Measurements from ENCODE around the gene SYT5.
"Not testable (repeated sequence)": the region's sequence is repeated elsewhere in the genome, so short reads cannot be mapped to it uniquely, and the experiment has no call there.

Gene SYT5

DNA sequence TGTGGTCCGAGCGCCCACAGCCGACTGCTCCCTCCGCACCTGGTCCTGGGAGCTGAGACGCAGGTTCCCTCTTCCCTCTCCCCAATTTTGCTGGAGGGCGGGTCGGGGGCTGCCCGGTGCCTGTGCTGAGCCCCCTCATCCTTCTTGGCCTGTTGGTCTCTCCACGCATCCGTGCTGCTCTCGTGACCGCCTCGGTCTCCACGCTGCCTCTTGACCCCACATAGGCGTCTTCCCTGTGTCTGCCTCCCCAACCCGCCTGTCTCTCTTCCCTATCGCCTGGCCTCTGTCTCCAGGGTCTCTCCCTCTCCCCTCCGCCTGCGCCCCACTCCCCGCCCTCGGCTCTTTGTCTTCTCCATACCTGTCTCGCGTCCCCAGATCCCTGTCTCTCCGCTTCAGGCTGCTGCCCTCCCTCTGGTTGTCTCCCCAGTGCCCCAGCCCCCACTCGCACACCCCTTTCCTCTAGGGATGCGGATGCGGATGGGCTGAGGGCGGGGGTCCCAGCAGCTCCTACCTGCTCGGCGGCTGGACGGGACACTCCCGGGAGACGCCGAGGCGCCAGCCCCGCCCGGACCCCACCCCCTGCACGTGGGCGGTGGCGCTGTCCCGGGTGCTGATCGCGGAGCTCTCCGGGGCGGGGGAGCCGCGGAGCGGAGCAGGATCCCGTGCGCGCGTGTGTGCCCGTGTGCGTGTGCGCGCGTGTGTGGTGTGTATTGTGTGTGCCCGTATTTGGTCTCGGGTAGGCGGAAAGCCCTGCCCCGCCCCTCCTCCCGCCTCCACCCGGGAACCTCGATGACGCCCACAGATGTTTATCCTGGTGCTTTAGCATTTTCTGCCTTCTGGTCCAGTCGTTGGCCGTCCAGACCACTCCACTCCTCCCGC, at the start of gene SYT5:
Gene SYT5, minus strand, starts transcription at position 684 of the 879 bp plus-strand sequence. CDS start 1,248 bp downstream, outside the sequence.
- no peak for DNase-seq

DNA sequence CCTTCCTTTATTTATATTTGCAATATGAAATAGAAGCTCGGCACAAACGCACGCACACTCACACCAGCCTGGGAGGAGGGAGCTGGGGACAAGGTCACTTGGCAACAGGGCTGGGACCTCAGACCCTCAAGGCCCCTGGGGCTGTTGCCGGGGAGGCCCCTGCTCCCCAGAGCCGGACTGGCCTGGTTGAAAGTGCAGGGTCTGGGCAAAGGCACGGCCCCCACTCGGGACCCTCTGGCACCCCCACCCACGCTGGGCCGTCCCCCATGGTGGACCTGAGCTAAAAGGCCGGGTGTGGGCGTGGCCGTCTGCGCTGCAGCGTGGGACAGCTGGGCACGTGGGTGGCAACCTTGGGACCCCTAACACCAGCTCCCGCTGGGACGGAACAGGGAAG, 49.7 kb upstream of the SYT5 start:
- DNase-seq = no peak

DNA sequence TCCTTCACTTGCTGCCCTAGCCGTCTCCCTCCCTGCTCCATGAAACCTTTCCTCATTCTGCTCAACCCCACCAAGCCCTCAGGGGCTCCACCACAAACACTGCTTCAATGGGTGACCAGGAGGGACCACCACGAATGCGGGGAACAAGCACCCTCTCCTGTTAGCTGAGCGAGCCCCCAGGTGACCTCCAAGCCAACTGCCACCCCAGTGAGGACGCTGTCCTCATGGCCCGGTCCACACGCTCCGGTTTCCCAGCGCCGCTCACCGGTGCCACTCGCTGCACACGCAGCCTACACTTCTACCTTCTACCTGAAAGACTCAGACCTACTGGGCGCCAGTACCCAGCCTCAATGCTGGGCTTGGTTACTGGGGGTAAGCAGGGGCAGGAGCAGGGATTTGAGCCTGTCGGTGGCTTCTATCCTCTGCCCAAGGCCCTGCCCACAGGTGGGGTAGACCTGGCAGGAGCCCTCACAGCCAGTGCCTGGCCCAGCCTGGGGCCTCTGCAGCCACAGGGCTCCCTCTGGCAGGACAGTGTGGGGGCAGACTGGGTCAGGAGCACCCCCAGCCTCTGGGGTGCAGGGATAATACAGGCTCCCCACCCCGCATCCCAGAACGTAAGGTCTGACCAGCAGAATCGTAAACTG, 49.2 kb upstream of the SYT5 start:
- no peak for DNase-seq

DNA sequence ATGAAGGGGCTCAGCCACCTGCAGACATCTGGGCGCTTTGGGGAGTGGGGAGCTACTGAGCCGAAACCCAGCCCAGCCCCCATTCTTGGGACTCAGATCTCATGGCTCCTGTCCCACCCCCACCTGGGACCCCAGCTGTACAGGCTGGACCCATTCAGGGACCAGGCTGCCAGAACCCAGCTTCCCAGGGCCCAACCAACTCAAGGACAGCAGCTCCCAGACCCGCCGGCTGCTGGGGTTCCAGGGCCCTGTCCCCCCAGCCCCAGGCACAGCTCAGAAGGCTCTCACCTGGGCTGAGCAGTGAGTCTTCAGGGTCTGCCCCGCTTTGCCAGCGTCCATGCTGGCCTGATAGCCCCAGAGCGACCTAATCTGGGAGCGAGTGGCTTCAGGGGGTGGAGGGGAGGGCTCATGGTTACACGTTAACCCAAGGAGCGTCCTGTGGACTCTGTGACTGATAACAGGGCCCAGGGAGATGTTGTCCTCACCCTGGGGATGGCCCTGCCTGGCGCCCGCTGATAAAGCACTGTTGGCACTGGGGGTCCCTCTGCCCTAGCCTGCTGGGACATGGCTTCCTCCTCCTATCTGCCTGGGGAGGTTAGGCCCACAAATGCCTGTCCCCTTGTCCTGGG, 48.4 kb upstream of the SYT5 start, which contains the start of gene TMEM86B:
Gene TMEM86B, minus strand, starts transcription at position 361 of the 629 bp plus-strand sequence. Its CDS starts 22 bp downstream, at position 339.
- DNase-seq = no peak

DNA sequence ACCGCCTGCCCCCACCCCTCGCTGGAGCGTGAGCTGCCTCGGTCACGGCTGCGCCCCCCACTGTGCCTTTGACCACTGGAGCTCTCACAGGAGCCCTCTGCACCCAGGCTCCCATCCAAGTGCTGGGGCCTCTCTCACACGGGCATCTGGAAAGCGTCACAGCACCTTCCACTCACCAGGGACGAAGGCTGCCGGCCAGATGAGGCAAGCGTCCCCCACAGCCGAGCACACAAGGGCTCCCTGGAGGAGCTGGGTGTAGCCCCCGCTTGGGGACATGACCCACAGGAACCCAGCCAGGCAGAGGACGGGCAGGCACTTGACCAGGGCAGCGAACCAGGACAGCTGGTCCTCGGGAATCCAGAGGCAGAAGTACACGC, 47.9 kb upstream of the SYT5 start:
- no peak for DNase-seq

DNA sequence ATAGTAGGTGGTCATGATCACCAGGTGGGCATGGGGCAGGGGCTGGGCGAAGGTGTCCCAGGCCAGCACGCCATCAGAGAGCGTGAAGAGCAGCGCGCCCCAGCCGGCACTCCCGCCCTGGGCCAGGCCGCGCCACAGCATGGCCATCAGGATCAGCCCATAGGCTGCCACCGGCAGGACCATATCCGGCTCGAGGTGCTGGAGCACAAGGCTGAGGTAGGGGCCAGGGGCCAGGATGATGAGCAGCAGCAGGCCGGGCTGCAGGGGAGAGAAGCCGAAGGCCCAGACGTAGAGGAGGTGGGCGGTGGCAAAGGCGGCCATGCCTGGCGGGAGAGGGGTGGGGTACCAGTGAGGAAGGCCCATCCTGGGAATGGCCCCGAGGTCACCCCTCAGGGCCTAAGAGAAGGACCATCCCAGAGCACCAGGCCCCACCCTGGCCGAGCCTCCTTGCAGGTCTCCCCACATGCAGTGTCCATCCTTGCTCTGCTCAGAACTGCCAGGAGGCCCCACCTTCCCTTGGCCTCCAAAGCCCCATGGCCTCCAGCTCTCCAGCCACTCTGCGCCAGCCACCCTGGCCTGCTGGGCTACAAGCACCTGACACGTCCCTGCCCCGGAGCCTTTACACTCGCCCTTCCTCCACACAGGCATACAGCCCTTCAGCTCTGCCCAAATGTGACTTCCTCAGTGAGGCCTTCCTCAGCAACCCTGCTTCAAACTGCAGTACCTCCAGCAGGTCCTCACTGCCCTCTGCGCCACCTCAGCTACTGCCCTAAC, 47.3 kb upstream of the SYT5 start:
- no peak for DNase-seq

DNA sequence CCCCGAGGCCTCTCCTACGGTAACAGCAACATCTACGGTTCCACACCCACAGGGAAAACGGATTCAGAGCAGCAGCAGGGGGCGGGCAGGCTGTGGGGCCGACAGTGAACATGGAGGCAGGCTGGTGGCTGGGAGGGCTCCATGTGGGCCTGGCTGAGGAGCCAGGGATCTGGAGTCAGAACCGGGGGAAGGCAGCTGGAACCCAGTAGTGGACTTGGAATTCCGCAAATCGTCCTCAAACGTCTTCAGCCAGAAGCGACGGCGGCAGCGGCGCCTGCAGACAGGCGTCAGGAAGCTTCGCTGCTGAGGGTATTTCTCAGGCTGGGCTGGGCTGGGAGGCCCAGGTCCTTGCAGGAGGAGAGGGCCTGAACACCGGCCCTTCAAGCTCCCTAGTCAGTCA, 46.7 kb upstream of the SYT5 start:
- no peak for DNase-seq

DNA sequence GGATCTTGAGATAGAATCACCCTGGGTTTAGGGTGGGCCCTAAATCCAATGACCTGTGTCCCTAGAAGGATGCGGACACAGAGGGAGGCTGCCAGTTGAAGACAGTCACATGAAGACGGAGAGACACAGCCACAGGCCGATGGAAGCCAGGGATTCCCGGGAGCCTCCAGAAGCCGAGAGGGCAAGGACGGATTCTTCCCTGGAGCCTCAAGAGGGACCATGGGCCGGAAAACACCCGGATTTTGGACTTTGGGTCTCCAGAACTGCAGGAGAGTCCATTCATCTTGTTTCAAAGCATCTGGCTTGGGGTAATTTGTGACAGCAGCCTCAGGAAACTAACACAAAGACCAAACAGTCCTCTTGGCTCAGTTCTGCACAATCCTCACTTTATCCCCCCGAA, 46.2 kb upstream of the SYT5 start:
- no peak for DNase-seq

DNA sequence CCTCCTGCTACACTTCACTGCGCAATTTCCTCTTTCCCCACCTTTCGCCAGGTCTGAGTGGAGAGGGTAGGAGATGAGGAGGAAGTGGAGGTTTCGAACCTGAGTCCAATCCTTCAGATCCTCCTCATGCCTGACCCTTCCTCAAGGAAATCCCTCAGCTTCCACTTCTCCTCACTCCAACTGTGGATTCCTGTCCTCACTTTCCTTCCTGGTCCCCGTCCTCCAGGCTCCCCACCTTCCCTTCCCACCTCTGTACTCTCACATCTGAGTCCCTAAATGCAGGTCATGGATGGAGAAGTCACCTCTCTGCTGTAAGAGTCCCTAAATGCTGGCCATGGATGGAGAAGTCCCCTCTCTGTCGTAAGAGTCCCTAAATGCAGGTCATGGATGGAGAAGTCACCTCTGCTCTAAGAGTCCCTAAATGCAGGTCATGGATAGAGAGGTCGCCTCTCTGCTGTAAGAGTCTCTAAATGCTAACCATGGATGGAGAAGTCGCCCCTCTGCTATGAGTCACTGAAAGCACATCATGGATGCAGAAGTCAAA, 45.4 kb upstream of the SYT5 start:
- DNase-seq = no peak

DNA sequence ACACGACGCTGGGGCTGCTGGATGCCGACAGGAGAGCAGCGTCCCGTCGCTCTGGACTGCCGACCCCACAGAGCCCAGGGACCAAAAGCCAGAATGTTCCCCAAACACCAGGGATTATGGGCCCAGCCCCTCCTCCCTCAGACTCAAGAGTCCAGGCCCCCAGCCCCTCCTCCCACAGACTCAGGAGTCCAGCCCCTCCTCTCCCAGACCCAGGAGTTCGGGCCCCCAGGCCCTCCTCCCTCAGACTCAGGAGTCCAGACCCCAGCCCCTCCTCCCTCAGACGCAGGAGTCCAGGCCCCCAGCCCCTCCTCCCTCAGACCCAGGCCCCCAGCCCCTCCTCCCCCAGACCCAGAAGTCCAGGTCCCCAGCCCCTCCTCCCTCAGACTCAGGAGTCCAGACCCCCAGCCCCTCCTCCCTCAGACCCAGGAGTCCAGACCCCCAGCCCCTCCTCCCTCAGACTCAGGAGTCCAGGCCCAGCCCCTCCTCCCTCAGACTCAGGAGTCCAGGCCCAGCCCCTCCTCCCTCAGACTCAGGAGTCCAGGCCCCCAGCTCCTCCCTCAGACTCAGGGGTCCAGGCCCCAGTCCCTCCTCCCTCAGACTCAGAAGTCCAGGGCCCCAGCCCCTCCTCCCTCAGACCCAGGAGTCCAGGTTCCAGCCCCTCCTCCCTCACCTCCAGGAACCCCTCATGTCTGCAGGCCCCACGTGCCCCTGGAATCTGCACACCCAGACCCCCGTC, 44.8 kb upstream of the SYT5 start:
- not testable (repeated sequence) for DNase-seq

DNA sequence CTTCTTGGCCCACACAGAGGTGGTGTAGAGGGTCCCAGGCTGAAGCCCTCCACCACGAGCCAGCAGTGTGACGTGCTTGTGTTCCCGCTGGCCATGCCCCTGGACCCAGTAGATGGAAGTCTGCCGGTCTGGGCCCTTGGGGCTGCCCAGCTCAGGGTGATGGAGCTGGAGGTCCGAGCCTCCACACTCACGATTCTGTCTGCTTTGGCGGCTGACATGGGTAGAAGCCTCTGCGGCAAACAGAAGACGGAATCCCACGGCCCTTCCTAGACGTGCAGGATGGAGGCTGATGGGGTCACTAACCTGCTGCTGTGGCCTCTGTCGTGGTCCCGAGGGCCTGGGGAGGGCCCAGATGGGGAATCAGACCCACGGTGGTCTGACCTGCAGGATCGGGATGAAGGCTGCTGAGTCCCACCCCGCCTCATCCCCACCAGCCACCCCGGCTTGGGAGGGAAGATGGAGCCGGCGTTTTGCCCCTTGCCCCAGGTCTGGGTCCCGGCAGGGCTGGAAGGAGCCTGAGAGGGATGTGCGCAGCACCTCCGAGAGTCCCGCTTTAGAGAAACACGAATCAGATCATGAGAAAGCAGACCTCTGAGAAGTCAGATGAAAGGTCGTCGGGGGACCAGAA, 44.1 kb upstream of the SYT5 start:
- no peak for DNase-seq

DNA sequence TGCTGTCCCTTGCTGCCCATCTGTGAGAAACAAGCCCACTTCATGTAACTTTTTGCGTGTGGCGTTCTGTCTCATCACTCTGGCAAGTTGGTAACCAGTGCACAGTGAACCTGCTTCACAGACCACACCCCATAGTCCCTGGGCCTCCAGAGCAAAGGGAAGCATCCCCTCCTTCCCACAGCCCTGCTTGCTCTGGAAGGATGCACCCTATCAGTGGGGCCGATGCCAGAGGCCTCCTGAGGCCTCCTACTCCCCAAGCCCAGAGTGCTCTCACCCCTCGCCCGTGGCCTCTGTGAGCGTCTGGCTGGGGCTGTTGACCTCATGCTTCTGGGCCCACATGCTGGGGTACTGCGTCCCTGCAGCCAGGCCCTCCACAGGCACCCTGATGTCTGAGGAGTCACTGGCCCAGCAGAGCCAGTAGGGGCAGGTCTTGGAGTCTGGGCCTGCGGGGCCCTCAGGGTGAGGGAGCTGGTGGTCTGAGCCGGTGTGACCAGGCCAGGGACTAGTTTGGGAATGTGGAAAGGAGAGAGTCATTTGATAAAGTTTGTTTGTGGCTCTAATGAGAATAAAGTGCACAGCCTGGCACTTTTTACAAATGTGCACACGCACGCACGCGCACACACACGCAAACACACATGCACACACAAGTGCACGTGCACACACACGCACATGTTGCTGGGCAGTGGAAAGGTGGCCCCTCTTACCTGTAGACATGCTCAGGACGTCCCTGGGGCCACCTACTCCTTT, 43.4 kb upstream of the SYT5 start:
- no peak for DNase-seq

DNA sequence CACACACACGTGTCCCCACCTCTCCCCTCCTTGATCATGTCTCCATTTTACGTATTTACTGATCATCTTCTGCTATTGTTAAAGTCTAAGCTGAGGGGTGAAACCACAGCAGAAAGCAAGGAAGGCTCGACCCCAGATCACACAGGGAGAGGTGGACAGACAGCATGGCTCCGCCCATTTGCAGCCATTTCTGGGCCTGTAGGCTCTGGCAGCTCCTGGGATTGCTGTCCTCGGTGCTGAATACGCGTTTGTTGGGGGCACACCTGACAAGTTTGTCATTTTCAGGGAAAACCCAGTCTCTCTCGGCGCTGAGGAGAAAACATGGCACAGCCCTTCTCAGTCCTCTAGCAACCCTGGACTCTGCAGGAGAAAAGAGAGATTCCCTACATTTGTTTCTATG, 40.4 kb upstream of the SYT5 start:
- no peak for DNase-seq

DNA sequence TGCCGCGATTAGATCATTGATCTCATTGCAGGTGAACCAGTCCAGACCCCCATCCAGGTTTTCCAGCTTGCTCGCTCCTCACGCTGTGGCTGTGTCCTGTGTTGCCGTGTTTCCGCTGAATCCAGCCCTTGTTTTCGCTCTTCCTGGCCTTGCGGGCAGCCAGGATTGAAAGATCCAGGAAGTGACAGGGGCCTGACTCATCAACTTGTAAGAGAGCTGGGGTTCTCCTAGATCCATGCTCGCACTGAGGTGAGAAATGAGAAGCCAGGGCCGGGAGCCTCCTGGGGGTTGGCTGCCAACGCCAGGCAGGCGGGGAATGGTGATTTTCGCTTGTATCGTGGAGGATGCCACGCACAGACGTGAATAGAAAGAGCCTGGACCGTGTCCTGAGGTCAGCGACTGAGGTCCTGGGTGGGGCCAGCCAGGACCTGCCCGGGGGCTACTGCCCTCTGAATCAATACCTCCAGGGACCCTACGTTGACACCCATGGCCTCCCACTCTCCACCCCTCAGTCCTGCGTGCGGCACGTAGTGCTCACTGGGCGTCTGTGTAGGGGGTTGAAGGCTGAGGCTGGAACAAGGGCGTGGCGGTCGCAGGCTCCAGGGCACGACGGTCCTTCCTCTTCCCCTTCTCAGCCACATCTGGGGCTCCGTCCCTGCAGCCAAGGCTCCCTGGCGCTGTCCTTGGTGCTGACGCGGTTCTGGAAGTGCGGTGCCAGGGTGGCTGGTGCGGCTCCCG, 36.5 kb upstream of the SYT5 start:
- no peak for DNase-seq

DNA sequence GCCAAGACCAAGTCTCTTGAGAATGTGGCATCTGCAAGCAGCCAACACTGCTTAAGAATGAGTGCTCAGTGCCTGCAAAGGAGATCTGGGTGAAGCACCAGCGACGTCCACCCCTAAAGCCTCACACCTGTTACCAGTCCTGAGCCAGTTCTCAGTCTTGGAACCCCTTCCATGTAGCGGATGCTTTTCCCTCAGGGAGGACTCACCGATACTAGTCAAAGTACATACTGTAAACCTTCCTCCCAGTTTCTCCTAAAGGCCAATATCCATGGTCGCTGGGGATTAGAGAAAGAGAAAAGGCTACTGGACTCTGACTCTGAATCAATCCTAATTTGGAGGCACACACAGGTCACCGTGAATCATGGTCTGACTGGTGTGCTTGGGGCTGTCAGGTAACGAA, 33.5 kb upstream of the SYT5 start:
- DNase-seq = no peak

DNA sequence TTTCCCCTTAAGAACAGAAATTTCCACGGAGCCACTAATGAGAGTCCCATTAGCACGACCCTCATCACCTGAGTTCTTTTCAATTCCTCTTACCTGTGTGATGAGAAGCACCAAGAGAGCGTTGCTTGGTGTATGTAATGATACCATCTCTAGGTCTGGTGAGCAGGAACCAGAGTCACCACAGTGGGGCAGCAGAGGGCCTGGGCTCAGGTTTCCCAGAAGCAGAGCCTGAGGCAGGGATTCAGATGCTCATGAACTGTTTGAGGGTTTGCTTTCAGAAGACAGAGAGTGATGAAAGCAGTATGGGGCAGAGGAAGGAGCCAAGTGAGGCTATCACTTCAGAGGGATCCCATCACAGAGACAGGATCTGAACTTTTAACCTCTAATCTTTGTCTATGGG, 32.4 kb upstream of the SYT5 start:
- no peak for DNase-seq

DNA sequence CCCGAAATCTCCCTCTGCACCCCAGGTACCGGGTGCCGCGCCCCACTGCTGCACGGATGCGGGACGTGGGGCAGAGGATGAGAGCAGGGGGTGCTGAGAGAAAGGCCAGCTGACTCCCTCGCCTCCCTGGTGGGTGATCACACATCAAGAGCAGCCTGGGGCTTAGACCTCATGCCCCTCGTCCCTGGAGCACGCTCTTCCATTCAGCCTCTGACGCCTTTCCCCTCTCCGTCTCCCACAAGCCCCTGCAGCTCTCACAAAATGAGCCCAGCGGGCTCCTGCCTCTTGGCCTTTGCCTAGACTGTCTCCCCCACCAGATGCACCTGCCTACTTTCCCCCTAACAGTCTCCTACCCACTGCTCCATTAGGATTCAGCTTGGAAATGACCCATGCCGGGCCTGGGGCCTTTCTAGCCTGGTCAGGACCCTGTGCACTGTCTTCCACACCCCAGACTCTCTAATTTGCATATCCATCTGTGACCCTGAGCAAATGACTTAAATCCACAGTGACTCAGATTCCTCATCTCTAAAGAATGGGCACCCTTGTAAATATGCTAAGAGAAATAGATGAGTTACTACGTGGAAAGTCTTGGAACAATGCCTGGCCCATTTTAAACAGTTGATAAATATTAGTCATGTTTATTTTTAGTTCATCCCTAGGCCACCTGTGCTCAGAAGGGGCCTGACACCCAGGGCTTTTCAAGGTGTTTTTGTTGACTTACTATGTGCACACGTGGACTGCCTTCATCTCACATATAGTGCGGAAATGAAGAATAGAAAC, 29.8 kb upstream of the SYT5 start:
- no peak for DNase-seq

DNA sequence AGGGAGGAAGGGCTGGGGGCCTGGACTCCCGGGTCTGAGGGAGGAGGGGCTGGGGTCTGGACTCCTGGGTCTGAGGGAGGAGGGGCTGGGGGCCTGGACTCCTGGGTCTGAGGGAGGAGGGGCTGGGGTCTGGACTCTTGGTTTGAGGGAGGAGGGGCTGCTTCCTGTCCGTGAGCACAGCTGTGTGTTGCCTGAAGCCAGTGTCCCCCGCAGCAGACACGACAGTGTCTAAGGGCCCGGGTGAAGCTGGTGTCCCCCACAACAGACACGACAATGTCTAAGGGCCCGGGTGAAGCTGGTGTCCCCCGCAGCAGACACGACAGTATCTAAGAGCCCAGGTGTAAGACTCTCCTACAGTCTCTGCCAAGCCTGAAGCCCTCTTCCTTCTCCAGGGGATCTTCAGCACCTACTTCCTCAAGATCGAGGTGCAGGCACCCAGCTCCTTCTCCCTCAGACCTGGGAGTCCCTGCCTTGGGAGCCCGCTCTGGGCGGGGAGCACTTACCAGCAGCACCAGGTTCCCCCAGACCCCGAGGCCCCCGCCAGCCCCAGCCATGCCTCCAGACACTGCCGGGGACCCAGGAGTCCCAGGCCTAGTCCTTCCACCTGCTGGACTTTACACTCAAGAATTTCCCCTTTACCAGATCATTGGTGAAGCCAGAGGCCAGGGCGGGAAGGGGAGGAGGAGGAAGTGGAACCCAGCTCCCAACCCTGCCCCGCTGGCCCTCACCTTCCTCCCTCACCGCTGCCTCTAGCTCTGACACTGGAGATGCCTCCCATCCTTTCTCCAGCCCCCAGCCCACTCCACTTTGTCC, 29.0 kb upstream of the SYT5 start, which contains the start of gene PTPRH:
Gene PTPRH, minus strand, starts transcription at position 622 of the 813 bp plus-strand sequence. Its CDS starts 68 bp downstream, at position 554.
- DNase-seq = no peak
